Kasumi-1 (cell line): ENCODE results near the gene RNF115.
"Not testable (repeated sequence)": the region's sequence is repeated elsewhere in the genome, so short reads cannot be mapped to it uniquely, and the experiment has no call there.

Source experiments
- DNase-seq, 2 experiments: peaks; one replicate each; lab custom pipeline; 2025; lab: John Stamatoyannopoulos, UW

Gene RNF115

GRCh38 chr1:145823565-145824498, at the start of gene RNF115, which contains the start of gene POLR3C:
Gene RNF115, minus strand, starts transcription at chr1:145824095. Its CDS starts 222 bp downstream, at chr1:145823873.
Gene POLR3C, plus strand, starts transcription at chr1:145824200. Its CDS starts 1,577 bp downstream, at chr1:145825777.
- DNase-seq, result peak; percentile 96 to 98

DNA sequence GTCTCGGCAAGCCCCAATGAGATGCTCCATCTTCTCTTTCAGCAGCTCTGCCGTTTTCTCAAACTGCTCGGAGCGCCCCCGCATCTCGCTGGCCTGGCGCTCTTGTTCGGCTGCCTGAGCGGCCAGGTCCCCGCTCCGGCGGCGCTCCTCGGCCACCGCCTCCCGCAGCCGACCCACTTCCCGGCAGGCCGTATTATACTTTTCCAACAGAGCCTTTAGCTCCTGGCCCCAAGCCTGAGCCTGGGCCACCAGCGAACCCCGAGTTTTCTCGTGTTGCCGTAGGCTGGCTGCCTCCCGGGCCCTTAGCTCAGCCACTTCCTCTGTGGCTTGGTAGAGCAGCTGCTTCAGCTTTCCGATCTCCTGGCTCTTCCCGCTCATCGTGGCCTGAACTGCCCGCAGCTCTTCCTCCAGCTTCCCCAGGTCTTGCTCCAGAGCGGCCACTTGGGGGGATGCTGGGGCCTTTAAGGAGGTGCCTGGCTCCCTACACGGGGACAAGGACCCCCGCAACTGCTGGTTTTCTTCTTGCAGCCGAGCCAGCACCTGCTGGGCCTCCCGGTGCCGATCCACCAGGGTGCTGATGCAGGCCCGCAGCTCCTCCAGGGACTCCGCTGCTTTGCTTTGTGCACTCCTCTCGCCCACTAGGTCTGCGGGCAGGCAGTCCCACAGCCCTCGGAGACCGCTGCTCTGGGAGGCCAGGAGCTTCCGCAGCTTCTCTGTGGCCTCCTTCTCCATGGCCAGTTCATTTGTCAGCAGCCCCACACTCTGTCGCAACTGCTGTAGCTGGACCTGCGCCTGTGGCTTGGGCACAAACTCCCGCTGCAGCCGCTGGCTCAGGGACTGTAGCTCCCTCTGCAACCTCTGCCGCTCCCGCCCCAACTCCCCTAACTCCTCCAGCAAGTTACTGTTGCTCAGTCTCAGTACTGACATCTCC, 48.4 kb upstream of the RNF115 start:
- peak; percentile 62 to 64 for DNase-seq

GRCh38 chr1:145868232-145868631, 44.3 kb upstream of the RNF115 start:
- DNase-seq, result no peak

DNA sequence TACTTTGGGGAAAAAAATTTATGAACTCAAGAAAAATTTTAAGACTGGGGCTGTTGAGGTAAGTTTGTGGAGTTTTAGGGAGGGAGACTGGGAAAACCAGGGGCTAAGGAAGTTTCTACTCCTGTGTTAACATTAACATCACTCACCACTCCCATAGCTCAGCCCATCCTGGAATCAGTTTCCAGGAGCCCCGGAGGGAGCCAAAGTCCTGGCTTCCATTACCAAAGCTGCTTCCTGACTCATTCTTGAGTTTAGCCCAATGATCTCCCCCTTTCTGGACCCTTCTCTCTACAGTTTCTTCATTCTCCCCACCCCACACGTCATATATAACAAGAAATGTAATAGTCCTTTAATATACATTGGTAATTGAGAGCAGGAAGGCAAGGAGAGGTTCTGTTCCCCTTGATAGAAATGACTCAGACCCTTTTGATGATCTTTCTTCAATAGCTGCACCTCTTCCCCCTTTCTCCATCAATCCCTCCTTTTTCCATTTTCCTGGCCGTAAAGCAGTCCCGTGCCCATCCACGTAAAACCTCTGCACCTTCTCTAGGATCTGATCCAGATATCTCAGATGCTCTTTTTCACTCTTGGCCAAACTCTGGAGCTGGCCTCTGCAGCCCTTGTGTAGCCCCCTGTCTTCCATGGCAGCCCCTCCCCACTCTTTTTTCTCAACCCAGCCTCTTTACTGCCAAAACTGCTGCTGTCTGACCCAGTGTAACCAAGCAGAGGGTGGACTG, 39.6 kb upstream of the RNF115 start:
- no peak for DNase-seq

DNA sequence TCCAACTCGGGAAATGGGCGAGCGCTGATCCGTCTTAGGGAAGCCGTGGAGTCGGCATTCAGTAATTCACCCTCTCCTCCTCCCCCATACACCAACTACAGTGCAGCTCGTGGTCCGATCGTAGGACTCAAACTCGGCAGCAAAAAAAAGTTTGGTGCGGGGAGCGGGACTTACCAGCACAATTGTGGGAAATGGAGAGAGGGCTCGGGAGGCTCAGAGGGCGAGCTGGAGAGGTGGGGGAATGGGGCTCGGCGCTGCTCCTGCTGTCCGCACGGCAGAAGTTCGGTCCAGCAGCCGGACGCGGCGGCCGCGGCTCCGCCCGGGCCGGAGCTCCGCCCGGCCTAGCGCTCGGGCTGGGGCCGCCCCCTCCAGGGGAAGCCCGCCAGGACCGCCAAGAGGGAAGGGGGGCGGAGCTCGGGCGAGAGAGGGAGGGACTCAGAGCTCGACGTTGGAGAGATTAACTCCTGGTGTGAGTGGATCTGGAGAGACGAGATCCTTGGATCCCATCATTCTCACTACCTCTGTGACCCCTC, 35.7 kb upstream of the RNF115 start:
- DNase-seq, result peak; percentile 75 to 80

- DNase-seq, result peak; percentile 86 to 89
Measured at GRCh38 chr1:145858901-145859490, 35.1 kb upstream of the RNF115 start, which contains the start of gene PIAS3. Gene PIAS3, minus strand, starts transcription at chr1:145859081. Its CDS starts 91 bp downstream, at chr1:145858990.

- DNase-seq, result peak; percentile 73 to 74
Measured at GRCh38 chr1:145858238-145858900, 34.5 kb upstream of the RNF115 start.

GRCh38 chr1:145857170-145857569, 33.3 kb upstream of the RNF115 start:
- no peak for DNase-seq

DNA sequence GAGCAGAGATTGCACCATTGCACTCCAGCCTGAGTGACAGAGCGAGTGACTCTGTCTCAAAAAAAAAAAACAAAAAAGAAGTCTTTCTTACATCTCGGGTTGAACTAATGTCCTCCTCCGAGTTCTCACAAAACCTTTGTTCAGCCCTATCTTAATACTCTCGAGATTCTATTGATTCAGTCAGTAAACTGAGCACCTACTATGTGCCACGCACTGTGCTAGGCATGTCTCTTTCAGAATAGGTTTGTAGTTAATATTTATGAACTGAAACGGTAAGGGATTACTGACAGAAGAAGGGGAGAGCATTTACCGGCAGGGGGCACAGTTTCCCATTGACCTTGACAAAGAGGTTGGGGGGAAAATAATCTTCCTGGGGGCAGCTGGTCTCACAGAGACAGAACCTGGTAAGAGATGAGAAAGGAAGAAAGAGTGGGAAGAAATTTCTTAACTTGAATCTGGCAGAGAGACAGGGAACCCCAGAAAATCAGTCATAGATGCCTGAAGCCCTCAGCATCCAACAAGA, 31.6 kb upstream of the RNF115 start:
- DNase-seq, result peak; percentile 55 to 56

DNA sequence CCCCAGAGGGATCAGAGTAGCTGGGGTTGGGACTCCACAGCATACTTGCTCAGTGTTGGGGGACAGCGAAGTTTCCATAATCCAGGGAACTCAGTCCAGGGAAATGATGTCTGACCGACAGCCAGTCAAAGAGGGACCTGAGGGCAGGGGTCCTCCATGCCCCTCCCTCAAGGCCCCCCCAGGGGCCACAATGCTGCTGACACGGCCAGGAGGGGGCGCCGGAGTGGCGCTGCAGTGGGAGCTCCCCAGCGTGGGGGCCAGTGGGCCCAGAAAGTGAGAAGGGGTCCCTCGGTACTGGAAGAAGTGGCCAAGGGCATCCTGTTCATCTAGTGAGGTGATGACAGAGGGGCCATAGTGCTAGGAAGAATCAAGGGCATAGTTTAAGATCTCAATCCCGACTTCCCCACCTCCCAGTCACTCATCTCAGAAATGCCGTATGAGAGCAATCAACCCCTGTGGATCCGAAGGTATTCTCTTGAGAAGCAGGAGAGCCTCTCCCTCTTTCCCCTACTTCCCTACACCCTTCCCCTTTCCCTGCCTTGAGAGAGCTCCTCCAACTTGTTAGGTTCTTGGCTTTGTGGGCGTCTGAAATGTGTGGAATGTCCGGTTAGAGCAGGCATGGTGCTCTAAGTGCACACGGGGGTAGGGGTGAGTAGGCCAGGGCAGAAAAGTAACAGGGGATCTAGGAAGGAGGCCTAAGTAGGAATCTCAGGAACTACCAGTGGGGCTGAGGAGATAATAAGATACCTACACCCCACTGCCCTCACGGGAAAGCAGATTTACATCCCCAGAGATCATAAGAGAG, 25.7 kb upstream of the RNF115 start:
- no peak for DNase-seq

GRCh38 chr1:145847827-145848226, 23.9 kb upstream of the RNF115 start:
- DNase-seq, result no peak

- DNase-seq, result peak; percentile 29 to 37
Measured at GRCh38 chr1:145846201-145846612, 22.3 kb upstream of the RNF115 start.

GRCh38 chr1:145845514-145846161, 21.7 kb upstream of the RNF115 start, which contains the start of gene NUDT17:
Gene NUDT17, plus strand, starts transcription at chr1:145845630. Its CDS starts 11 bp downstream, at chr1:145845641.
- peak; percentile 71 to 74 for DNase-seq

- peak; percentile 63 to 75 for DNase-seq
Measured at GRCh38 chr1:145845144-145845513, 21.2 kb upstream of the RNF115 start.

- no peak for DNase-seq
Measured at GRCh38 chr1:145843031-145843430, 19.1 kb upstream of the RNF115 start.

DNA sequence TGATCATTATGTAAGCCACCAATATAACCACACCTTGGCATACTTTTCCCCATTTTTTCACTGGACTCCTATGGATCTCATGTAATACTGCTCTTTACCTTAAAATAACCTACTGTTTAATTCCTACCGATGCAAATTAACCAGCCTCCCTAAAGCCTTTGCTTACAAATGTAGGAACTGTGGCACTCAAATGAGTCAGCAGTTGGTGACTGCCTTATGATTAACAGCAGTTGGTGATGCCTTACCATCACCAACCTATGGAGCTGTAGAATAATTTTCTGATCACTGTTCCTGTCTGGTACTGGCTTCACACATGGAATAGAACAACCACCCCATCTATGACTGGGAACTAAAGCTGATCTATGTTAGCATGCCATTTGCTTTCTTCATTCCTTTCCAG, 13.8 kb upstream of the RNF115 start:
- no peak for DNase-seq

DNA sequence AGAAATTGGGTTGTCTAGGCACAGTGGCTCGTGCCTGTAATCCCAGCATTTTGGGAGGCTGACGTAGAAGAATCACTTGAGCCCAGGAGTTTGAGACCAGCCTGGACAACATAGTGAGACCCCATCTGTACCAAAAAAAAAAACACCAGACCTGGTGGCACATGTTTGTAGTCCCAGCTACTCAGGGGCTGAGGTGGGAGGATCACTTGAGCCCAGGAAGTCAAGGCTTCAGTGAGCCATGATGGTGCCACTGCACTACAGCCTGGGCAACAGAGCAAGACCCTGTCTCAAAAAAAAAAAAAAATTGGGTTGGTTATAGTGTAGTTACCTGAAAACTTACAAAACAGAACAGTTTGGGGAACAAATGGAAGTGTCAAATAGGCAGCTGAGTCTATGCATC, 6.9 kb upstream of the RNF115 start:
- DNase-seq, result not testable (repeated sequence)

GRCh38 chr1:145828367-145829026, 4.6 kb upstream of the RNF115 start:
- DNase-seq, result no peak
